ENCODE results near the gene SFSWAP.

The SFSWAP gene

DNA sequence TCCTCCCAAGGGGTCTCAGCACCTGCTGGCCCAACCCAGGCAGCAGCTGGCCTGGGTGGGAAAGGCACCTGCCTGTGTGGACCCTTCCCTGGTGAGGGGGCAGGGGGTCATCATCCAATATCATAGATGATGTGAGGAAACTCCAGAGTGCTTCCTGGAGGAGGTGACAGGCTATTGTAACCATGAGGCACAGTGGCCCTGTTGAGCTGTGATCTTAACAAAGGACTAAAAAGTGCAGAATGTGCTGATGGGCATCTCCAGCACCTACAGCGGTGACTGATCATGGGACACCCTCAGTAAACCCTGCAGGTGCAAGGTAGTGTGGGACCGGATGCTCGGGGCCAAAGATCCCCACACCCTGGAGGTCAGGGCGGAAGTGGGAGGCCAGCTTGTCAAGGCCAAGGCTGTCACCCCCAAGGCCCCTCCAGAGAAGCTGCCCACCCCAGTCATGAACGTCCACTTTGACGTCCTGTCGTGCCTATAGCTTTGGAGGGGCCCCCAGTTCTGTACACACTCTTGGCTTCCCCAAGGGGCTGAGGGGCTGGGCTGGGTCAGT, 124.8 kb downstream of the SFSWAP start:
- DNase-seq (ENCODE audit: low spot score): no peak

DNA sequence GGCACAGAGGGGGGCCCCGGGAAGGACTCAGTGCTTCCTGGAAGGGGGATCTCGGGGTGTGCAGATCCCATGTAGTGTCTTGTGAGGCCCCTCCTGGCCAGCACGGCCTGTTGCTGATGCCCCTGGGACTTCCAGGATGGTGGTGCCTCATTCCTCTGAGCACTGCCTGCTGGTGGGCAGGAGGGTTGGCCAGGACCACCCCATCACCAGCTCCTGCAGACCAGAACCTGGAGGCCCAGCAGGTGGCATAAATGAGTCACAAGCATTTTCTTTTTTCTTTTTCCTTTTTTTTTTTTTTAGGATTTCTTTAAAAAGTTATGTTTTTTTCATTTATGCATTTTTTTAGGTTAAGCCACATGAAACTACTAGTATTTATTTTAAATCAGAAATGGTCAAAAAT, 125.3 kb downstream of the SFSWAP start:
- DNase-seq (ENCODE audit: low spot score): no peak

DNA sequence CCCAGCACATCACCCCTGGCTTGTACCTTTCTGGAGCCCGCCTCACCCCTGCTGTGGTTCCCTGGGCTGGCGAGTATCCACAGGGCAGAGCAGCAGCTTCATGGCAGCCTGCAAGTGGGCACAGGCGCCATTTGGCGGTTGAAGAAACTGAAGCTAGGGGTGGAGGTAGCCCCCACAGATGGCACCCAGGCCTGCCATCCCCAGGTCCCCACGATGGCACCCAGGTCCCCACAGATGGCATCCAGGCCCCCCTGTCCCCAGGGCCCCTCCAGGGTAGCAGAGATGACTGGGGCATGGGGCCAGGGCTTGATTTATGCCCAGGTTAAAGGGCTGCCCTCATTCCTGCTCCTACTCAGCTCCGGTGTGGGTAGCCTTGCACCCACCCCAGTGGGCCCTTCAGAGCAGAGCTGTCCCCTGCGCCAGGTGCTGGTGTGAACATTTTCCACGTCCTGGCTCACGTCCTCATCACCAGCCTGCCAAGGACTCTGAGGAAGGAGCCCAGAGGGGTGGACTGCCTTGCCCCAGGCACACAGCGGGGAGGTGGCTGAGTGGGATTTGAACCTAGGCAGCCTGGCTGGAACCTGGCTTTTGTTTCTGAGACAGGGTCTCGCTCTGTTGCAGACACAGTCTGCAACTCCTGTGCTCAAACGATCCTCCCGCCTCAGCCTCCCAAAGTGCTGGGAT, 126.0 kb downstream of the SFSWAP start:
- no peak for DNase-seq (ENCODE audit: low spot score)

DNA sequence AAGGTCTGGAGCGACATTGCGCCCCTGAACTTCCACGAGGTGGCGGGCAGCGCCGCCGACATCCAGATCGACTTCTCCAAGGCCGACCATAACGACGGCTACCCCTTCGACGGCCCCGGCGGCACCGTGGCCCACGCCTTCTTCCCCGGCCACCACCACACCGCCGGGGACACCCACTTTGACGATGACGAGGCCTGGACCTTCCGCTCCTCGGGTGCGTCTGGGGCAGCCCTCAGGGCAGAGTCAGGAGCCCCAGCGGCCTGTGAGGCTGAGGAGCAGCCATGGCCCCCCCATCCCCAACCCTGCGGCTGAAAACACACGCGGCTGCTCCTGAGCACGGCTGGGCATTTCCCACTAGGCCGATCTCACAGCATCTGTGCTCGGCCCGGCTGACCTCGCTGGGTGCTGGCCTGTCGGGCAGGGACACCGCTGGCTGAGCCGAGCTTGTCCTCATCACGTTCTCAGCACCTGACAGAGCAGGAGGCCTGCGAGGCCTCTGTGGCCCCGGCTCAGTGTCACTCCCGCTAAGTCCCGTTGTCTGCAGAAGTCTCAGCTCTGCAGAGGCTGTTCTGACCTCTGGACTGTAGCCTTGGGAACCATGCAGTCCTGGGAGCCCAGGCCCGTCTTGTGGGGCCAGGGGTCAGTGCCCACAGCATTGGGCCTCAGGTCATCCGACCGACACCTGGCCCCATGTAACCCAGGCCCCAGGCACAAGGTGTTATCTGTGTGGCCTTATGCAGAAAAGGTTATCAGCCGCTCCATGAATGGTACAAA, 129.9 kb downstream of the SFSWAP start:
- DNase-seq (ENCODE audit: low spot score): no peak

DNA sequence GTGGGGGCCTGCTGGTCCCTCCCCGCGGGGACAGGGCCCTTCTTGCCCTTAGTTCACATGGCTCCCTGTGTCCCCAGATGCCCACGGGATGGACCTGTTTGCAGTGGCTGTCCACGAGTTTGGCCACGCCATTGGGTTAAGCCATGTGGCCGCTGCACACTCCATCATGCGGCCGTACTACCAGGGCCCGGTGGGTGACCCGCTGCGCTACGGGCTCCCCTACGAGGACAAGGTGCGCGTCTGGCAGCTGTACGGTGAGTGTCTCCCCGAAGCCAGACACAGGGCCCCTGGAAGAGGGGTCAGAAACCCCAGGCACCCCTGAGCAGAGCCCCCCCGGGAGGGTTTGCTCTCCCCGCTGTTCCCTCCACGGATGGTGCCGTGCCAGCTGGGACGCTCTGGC, 130.7 kb downstream of the SFSWAP start:
- DNase-seq (ENCODE audit: low spot score): no peak

DNA sequence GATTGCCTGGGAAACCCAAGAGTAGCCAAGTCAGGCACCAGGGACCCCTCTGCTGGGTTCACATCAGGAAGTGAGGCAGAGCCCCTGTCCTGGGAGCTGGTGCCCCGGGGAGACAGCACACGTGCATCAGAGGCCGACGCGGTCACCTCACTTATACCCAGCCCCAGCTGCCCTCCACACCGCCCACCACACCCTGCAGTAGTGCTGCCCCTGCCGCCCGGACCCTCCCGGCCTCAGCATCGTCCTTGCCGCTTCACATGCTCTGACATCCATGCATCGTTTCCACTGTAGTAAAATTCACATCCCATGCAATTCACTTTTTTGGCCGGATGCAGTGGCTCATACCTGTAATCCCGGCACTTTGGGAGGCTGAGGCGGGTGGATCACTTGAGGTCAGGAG, 131.3 kb downstream of the SFSWAP start:
- no peak for DNase-seq (ENCODE audit: low spot score)

DNA sequence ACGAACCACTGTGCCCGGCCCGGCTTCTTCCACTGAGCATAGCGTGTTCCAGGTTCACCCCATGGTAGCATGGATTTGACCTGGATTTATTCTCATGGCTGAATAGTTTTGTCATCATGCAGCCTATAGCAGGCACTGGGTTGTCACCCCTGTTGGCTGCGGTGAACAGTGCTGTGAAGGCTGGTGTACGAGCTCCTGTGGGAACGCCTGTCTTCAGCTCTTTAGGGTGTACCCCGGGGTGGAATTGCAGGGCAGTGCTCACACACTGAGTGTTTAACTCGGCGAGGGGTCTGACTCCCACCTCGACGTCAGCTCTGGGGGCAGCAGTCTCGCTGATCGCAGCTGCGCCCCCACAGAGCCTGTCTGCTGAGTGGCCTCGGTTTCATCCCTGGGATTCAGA, 132.6 kb downstream of the SFSWAP start:
- DNase-seq (ENCODE audit: low spot score): no peak

DNA sequence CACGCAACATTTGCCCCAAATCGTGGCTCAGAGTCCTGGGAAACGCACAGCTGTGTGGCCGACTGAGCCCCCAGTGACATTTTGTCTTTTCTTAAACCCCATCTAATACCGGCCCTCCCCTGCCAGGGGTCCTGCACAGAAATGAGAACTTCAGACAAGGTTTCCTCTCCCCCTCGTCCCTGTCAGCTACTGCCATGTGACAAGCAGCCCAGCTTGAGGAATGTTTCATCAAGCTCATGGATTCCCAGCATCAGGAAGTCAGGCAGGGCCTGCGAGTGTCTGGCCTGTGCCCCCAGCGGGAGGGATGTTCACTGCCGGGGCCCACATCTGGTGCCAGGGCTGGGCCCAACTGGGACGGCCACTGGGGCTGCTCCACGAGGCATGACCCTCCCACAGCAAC, 133.2 kb downstream of the SFSWAP start:
- DNase-seq (ENCODE audit: low spot score): no peak

DNA sequence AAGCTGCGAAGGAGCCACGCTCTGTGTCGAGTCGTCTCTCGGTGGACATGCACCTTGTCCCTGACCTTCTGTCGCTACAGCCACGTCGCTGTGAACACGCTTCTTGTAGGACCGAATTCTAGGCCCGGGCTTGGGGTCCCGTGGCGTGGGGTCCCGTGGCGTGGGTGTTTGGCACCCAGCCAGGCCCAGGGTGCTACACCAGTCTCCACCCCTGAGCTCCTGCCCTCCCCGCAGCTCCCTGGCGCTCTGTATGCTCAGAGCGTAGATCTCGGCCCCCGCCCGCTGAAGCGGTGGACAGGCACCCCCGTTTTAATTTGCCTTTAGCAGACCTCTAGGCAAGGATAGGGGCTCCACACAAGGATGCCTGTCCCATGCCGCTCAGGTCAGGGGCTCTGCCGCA, 133.8 kb downstream of the SFSWAP start:
- no peak for DNase-seq (ENCODE audit: low spot score)

DNA sequence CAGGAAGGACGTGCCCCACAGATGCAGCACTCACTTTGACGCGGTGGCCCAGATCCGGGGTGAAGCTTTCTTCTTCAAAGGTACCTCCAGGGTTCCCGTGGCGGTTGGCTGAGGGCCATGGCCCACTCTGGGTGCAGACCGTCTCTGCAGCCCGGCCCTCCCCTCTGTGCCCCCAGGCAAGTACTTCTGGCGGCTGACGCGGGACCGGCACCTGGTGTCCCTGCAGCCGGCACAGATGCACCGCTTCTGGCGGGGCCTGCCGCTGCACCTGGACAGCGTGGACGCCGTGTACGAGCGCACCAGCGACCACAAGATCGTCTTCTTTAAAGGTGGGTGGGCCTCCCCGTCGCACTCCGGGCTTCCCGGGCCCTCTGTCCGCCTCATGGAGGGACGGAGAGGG, 134.2 kb downstream of the SFSWAP start:
- DNase-seq (ENCODE audit: low spot score): no peak

DNA sequence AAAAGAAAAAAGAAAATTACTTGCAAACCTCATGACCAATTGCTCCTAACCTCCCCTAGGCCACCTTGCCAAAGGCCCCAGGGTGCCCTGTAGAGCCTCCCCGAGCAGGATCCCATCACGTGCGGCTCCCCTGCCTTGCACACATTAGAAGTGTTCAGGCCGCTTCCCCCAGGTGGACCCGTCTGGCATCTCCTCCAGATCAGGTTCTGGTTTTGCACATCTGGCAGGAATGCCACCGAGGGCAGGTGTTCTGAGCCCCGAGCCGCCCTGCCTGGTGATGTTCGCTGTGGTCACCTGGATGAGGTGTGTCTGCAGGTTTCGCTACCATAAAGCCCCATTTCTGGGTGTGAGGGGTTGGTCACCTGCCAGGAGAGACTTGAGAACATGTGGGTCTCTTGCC, 136.6 kb downstream of the SFSWAP start:
- no peak for DNase-seq (ENCODE audit: low spot score)

DNA sequence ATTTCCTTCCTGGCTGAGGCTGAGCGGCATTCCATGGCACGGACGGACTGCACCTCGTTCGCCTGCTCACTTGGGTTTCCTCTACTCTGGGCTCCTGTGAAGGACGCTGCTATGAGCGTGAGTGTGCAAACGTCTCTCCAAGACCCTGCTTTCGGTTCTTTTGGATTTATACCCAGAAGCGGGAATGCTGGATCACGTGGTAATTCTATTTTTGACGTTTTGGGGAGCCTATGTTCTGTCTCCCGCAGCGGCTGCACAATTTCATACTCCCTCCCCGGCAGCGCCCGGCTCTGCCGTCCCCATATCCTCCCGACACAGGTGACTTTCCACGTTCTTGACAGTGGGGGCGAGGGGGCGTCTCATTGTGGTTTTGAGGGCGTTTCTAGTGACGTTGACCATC, 137.9 kb downstream of the SFSWAP start:
- no peak for DNase-seq (ENCODE audit: low spot score)
